HCT116 (cell line): ENCODE results near the gene AGRP. TPM values are rescaled to one million over a fixed set of nuclear protein-coding genes. Genes with fewer than 3 reads are reported as not detected.

ENCODE experiments used
- ATAC-seq: fragments of 200-7000 bp; cut with Tn5 transposase; 2 replicates; pipeline ENCODE4 v1.9.1; 2020; ENCODE audit warnings: mild to moderate bottlenecking, moderate library complexity
- BruUV-seq: library from RNA; stranded (reverse); fragments of 400-500 nt; replicated peaks from 2 replicates; lab custom pipeline; 2021; lab: Mats Ljungman, UMichigan
- CTCF ChIA-PET: fragments of 300-600 bp; sonication (Branson Sonifier 250); formaldehyde crosslinking; loops from one replicate; lab custom pipeline; 2021; ENCODE audit warnings: antibody characterized with exemption; lab: Charles Lee
- POLR2A ChIA-PET: fragments of 300-600, 350-600 bp; sonication (Branson Sonifier 250); formaldehyde crosslinking; loops from one replicate; lab custom pipeline; 2021; ENCODE audit warnings: antibody characterized with exemption; lab: Charles Lee
- RAD21 ChIA-PET, 2 experiments: fragments of 300-600 bp; sonication (Branson Sonifier 250); formaldehyde crosslinking; loops; one replicate each; lab custom pipeline; 2023; ENCODE audit warnings: low total read pairs in 2 of 2; ENCODE audit not compliant: uncharacterized antibody in 2 of 2, unreplicated experiment in 2 of 2, low non-redundant PET in 1 of 2; lab: Charles Lee
- DNase-seq: peaks from one replicate; pipeline ENCODE4 v3.0.0-alpha.2; 2010; ENCODE audit warnings: low read depth, low spot score
- H2AFZ ChIP-seq: fragments of 200-600 bp; shearing (Covaris generic), sonication (generic); 2 replicates; pipeline ENCODE4 v1.6.1; 2017; ENCODE audit warnings: low read depth, mixed run types, mixed read lengths, antibody characterized with exemption, low read length; ENCODE audit not compliant: poor library complexity, severe bottlenecking
- H3K27ac ChIP-seq: 2 replicates; pipeline ENCODE4 v1.5.1; 2012; ENCODE audit warnings: low read depth, low read length
- H3K27me3 ChIP-seq: fragments of 200-600 bp; sonication (generic); 2 replicates; pipeline ENCODE4 v1.6.1; 2016; ENCODE audit warnings: mixed run types, low read length, mixed read lengths; ENCODE audit not compliant: insufficient read depth
- H3K36me3 ChIP-seq, 2 experiments: fragments of 200-500 bp in 1 of 2; fragments of 200-600 bp in 1 of 2; sonication (Bioruptor generic) in 1 of 2; sonication (generic) in 1 of 2; 2 replicates each; pipeline versions ENCODE4 v1.5.1 to v1.6.1; 2014 to 2016; ENCODE audit warnings: low read length in 2 of 2, inconsistent platforms in 1 of 2, mixed read lengths in 1 of 2, mixed run types in 1 of 2; ENCODE audit not compliant: insufficient read depth in 2 of 2, control insufficient read depth in 1 of 2
- H3K4me1 ChIP-seq, 2 experiments: fragments of 200-600 bp in 1 of 2; sonication (generic) in 1 of 2; 2 replicates each; pipeline versions ENCODE4 v1.5.1 to v1.6.1; 2012 to 2017; ENCODE audit warnings: low read length in 2 of 2, inconsistent platforms in 1 of 2, mild to moderate bottlenecking in 1 of 2, mixed read lengths in 1 of 2, mixed run types in 1 of 2, moderate library complexity in 1 of 2; ENCODE audit not compliant: insufficient read depth in 2 of 2, control insufficient read depth in 1 of 2
- H3K4me2 ChIP-seq: fragments of 200-600 bp; sonication (generic); 2 replicates; pipeline ENCODE4 v1.6.1; 2017; ENCODE audit warnings: mixed run types, low read length, mixed read lengths
- H3K4me3 ChIP-seq, 2 experiments: fragments of 200-600 bp in 1 of 2; sonication (generic) in 1 of 2; replicated peaks in 1 of 2; 2 replicates each; pipeline ENCODE4 v1.5.1; 2011 to 2016; ENCODE audit warnings: low read length in 2 of 2, control low read depth in 1 of 2, low read depth in 1 of 2, mild to moderate bottlenecking in 1 of 2, mixed read lengths in 1 of 2, mixed run types in 1 of 2
- H3K79me2 ChIP-seq: fragments of 200-600 bp; sonication (generic); 2 replicates; pipeline ENCODE4 v1.6.1; 2017; ENCODE audit warnings: mild to moderate bottlenecking, mixed run types, low read length, moderate library complexity, mixed read lengths; ENCODE audit not compliant: insufficient read depth
- H3K9ac ChIP-seq: fragments of 200-600 bp; sonication (generic); 2 replicates; pipeline ENCODE4 v1.6.1; 2016; ENCODE audit warnings: low read length, mixed read lengths
- H3K9me2 ChIP-seq: fragments of 200-600 bp; sonication (generic), shearing (Covaris generic); 2 replicates; pipeline ENCODE4 v1.6.1; 2017; ENCODE audit warnings: mixed run types, mild to moderate bottlenecking, moderate library complexity; ENCODE audit not compliant: insufficient read depth
- H3K9me3 ChIP-seq, 2 experiments: fragments of 200-500 bp in 1 of 2; fragments of 200-600 bp in 1 of 2; sonication (Bioruptor generic) in 1 of 2; sonication (generic) in 1 of 2; 2 replicates each; pipeline ENCODE4 v1.6.1; 2014 to 2017; ENCODE audit warnings: low read length in 2 of 2, mixed read lengths in 2 of 2, inconsistent platforms in 1 of 2, low read depth in 1 of 2, mild to moderate bottlenecking in 1 of 2, mixed run types in 1 of 2, moderate library complexity in 1 of 2; ENCODE audit not compliant: control insufficient read depth in 1 of 2, insufficient read depth in 1 of 2
- H4K20me1 ChIP-seq: fragments of 200-600 bp; sonication (generic), shearing (Covaris generic); 2 replicates; pipeline ENCODE4 v1.6.1; 2017; ENCODE audit warnings: mixed run types, mild to moderate bottlenecking, moderate library complexity; ENCODE audit not compliant: insufficient read depth
- CBX3 ChIP-seq: IDR thresholded peaks from 2 replicates; pipeline ENCODE4 v1.6.1; 2012; ENCODE audit warnings: low read depth
- CEBPB ChIP-seq: IDR thresholded peaks from 2 replicates; pipeline ENCODE4 v1.6.1; 2012; ENCODE audit warnings: low read depth
- CTCF ChIP-seq, 3 experiments: fragments of 200-600 bp in 1 of 3; sonication (generic) in 1 of 3; IDR thresholded peaks in 2 of 3; conservative IDR thresholded peaks in 1 of 3; 2 replicates each; pipeline ENCODE4 v1.5.1; 2012 to 2017; ENCODE audit warnings: low read depth in 2 of 3, low read length in 2 of 3, antibody characterized with exemption in 1 of 3, borderline replicate concordance in 1 of 3, control low read depth in 1 of 3, mild to moderate bottlenecking in 1 of 3, mixed read lengths in 1 of 3, mixed run types in 1 of 3, moderate library complexity in 1 of 3; ENCODE audit not compliant: insufficient read depth in 1 of 3
- EGR1 ChIP-seq: IDR thresholded peaks from 2 replicates; pipeline ENCODE4 v1.6.1; 2012; ENCODE audit warnings: low read depth
- EZH2 ChIP-seq: fragments of 200-600 bp; sonication (generic); IDR thresholded peaks from 2 replicates; pipeline ENCODE4 v1.6.1; 2017; ENCODE audit warnings: antibody characterized with exemption, mixed run types
- EZH2phosphoT487 ChIP-seq: fragments of 200-600 bp; IDR thresholded peaks from 2 replicates; pipeline ENCODE4 v1.6.1; 2018; ENCODE audit warnings: antibody characterized with exemption, borderline replicate concordance
- FOSL1 ChIP-seq: IDR thresholded peaks from 2 replicates; pipeline ENCODE4 v1.6.1; 2012; ENCODE audit warnings: low read depth
- JUND ChIP-seq: IDR thresholded peaks from 2 replicates; pipeline ENCODE4 v1.6.1; 2012
- MAX ChIP-seq: IDR thresholded peaks from 2 replicates; pipeline ENCODE4 v1.6.1; 2012
- POLR2A ChIP-seq: IDR thresholded peaks from 2 replicates; pipeline ENCODE4 v1.7.0; 2011; ENCODE audit warnings: borderline replicate concordance; ENCODE audit not compliant: insufficient read depth, insufficient read length; ENCODE audit errors: extremely low read depth
- POLR2AphosphoS5 ChIP-seq: IDR thresholded peaks from 2 replicates; pipeline ENCODE4 v1.6.1; 2011; ENCODE audit warnings: mild to moderate bottlenecking, low read depth, low read length, moderate library complexity
- RAD21 ChIP-seq: IDR thresholded peaks from 2 replicates; pipeline ENCODE4 v1.6.1; 2012; ENCODE audit warnings: low read depth, mild to moderate bottlenecking
- SIN3A ChIP-seq: IDR thresholded peaks from 2 replicates; pipeline ENCODE4 v1.6.1; 2012; ENCODE audit warnings: low read depth
- SRF ChIP-seq: IDR thresholded peaks from 2 replicates; pipeline ENCODE4 v1.6.1; 2012; ENCODE audit warnings: low read depth
- TCF7L2 ChIP-seq: IDR thresholded peaks from 2 replicates; pipeline ENCODE4 v1.7.0; 2011; ENCODE audit warnings: borderline replicate concordance, inconsistent platforms; ENCODE audit not compliant: insufficient read depth, insufficient read length; ENCODE audit errors: extremely low read depth
- YY1 ChIP-seq: IDR thresholded peaks from 2 replicates; pipeline ENCODE4 v1.6.1; 2011; ENCODE audit warnings: low read length, low read depth, moderate library complexity, mild to moderate bottlenecking; ENCODE audit not compliant: insufficient replicate concordance; ENCODE audit errors: extremely low read depth
- ZFX ChIP-seq: fragments of 450-650 bp; IDR thresholded peaks from 2 replicates; pipeline ENCODE4 v1.6.1; 2017
- intact Hi-C: fragments of 100-400 bp; cut with micrococcal nuclease; formaldehyde crosslinking; loops from 2 replicates; pipeline ENCODE4 v1.10.0; 2022
- total RNA-seq: library from RNA; stranded (reverse); gene quantifications from one replicate; pipeline ENCODE4 v1.2.1, GENCODE V29; 2021; ENCODE audit not compliant: unreplicated experiment
- TF ChIP-seq, protein P1 (sequence below): IDR thresholded peaks from 2 replicates; pipeline ENCODE4 v1.6.1; 2011; ENCODE audit warnings: mild to moderate bottlenecking, low read length, moderate library complexity; ENCODE audit not compliant: insufficient replicate concordance; ENCODE audit errors: extremely low read depth
- TF ChIP-seq, protein P2 (sequence below): IDR thresholded peaks from 2 replicates; pipeline ENCODE4 v1.6.1; 2012; ENCODE audit warnings: low read depth

Gene AGRP
- total RNA-seq, 1 experiment from 2014 or later, result not detected

- no peak overlapping the region for H3K4me2 ChIP-seq
- H3K27me3 ChIP-seq, result no peaks in the 10 kb centered on the region
- ATAC-seq (no peak), DNase-seq (no peak)
- H2AFZ ChIP-seq, result no peak overlapping the region
- TF ChIP-seq POLR2AphosphoS5, result no peak
- no peak for TF ChIP-seq EGR1
- no peak for TF ChIP-seq MAX
- TF ChIP-seq JUND, result no peak
- TF ChIP-seq CBX3, result no peak
- no peak for TF ChIP-seq YY1
- TF ChIP-seq, protein P1, sequence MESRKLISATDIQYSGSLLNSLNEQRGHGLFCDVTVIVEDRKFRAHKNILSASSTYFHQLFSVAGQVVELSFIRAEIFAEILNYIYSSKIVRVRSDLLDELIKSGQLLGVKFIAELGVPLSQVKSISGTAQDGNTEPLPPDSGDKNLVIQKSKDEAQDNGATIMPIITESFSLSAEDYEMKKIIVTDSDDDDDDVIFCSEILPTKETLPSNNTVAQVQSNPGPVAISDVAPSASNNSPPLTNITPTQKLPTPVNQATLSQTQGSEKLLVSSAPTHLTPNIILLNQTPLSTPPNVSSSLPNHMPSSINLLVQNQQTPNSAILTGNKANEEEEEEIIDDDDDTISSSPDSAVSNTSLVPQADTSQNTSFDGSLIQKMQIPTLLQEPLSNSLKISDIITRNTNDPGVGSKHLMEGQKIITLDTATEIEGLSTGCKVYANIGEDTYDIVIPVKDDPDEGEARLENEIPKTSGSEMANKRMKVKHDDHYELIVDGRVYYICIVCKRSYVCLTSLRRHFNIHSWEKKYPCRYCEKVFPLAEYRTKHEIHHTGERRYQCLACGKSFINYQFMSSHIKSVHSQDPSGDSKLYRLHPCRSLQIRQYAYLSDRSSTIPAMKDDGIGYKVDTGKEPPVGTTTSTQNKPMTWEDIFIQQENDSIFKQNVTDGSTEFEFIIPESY, result no peak
- TF ChIP-seq, protein P2, sequence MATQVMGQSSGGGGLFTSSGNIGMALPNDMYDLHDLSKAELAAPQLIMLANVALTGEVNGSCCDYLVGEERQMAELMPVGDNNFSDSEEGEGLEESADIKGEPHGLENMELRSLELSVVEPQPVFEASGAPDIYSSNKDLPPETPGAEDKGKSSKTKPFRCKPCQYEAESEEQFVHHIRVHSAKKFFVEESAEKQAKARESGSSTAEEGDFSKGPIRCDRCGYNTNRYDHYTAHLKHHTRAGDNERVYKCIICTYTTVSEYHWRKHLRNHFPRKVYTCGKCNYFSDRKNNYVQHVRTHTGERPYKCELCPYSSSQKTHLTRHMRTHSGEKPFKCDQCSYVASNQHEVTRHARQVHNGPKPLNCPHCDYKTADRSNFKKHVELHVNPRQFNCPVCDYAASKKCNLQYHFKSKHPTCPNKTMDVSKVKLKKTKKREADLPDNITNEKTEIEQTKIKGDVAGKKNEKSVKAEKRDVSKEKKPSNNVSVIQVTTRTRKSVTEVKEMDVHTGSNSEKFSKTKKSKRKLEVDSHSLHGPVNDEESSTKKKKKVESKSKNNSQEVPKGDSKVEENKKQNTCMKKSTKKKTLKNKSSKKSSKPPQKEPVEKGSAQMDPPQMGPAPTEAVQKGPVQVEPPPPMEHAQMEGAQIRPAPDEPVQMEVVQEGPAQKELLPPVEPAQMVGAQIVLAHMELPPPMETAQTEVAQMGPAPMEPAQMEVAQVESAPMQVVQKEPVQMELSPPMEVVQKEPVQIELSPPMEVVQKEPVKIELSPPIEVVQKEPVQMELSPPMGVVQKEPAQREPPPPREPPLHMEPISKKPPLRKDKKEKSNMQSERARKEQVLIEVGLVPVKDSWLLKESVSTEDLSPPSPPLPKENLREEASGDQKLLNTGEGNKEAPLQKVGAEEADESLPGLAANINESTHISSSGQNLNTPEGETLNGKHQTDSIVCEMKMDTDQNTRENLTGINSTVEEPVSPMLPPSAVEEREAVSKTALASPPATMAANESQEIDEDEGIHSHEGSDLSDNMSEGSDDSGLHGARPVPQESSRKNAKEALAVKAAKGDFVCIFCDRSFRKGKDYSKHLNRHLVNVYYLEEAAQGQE, result no peak
- no peak for TF ChIP-seq CTCF (IDR thresholded peaks at IDR 0.05 in 2 of 3, conservative IDR thresholded peaks at IDR 0.05 in 1 of 3; ENCODE audit: borderline replicate concordance in 1 of 3, insufficient read depth in 1 of 3, low read depth in 2 of 3, low read length in 2 of 3)
- TF ChIP-seq ZFX, result no peak
- no peak for TF ChIP-seq SRF
- TF ChIP-seq EZH2phosphoT487, result no peak
- no peak for TF ChIP-seq FOSL1
- TF ChIP-seq EZH2, result no peak
- no peak for TF ChIP-seq SIN3A
- no peak for TF ChIP-seq TCF7L2
- no peak for TF ChIP-seq POLR2A
- no peak for TF ChIP-seq CEBPB
- TF ChIP-seq RAD21, result no peak
- no peak overlapping the region for H3K4me3 ChIP-seq
- POLR2A ChIA-PET, result no interaction called here
- no TSS peak for BruUV-seq
- intact Hi-C loops, result no loop called here
- no peak overlapping the region for H3K27ac ChIP-seq
- RAD21 ChIA-PET, result interaction anchor here (1.1 to 1.3 kb wide), 2 partner anchors 17 to 19 kb away, joined by 5 to 6 read pairs; no protein-coding TSS in a partner anchor
- H3K79me2 ChIP-seq, result no peaks in the 10 kb centered on the region
- H3K9me2 ChIP-seq, result no peaks in the 10 kb centered on the region
- H3K9me3 ChIP-seq, result no peaks in the 10 kb centered on the region
- H3K4me1 ChIP-seq, result peaks cover 0 to 3% of the 10 kb centered on the region in 2 experiments; a peak in 1 of 4 replicates
- H3K9ac ChIP-seq, result no peak overlapping the region
- no peaks in the 10 kb centered on the region; a peak in 1 of 4 replicates for H3K36me3 ChIP-seq
- H4K20me1 ChIP-seq, result no peaks in the 10 kb centered on the region
- CTCF ChIA-PET, result no interaction called here
Observed at GRCh38 chr16:67445126-67445426, 38.3 kb downstream of the AGRP start.
